Measurements from ENCODE around the gene EPHA5. TPM values are rescaled to one million over a fixed set of nuclear protein-coding genes. Genes with fewer than 3 reads are reported as not detected.
"Not testable (repeated sequence)": the region's sequence is repeated elsewhere in the genome, so short reads cannot be mapped to it uniquely, and the experiment has no call there.

The EPHA5 gene
- total RNA-seq, 1 donor from 2014 or later: not detected

DNA sequence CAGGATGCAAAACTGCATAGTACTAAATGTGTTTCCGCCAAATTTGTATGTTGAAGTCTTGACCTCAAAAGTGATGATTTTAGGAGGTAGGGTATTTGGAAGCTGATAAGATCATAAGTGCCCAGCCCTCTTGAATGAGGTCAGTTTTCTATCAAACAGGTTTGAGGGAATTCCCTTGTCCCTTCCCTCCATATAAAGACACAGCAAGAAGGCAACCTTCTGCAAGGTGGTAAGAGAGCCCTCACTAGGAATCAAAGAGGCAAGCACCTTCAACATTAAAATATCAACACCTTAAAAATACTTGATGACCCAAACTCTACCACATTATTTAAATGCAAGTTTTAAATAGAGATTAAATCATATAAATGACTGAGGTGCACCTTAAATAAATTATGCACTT, 288.6 kb downstream of the EPHA5 start:
- DNase-seq (ENCODE audit: low read depth, low spot score): no peak

DNA sequence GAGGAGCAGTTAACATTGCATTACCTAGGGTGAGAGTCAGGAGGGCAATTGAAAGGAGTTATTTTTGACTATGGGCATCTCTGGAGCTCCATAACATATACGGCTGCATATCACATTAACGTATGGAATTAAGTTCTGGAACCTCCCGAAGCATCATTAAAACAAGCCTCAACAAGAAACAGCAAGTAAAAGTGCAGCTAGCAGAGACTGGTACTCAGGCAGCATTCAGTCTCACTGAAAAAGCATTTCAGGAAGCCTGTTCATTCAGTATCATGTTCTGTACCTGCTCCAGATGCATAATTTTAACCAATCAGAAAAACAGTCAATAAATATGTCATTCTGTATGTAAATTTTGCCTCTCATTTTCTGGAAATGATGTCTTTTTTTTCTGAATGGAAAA, 299.6 kb downstream of the EPHA5 start:
- no peak for DNase-seq (ENCODE audit: low read depth, low spot score)

DNA sequence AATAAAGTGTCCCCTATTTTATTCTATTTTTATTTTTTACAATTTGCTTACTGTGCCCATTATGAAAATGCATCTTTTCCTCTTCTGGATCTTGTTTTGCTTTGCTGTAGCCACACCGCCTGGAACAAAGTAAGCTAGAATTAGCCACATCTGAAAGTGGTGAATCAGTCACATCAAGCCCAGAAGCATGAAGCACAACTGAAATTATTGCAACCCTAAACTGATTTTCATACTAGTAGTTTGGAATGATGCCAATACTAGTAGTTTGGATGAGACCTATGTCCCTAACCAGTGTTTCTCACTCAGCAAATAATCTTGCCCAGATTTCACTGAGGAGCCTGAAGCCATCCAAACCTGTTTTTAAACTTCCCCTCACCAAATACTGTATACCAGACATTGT, 303.0 kb downstream of the EPHA5 start:
- no peak for DNase-seq (ENCODE audit: low read depth, low spot score)

DNA sequence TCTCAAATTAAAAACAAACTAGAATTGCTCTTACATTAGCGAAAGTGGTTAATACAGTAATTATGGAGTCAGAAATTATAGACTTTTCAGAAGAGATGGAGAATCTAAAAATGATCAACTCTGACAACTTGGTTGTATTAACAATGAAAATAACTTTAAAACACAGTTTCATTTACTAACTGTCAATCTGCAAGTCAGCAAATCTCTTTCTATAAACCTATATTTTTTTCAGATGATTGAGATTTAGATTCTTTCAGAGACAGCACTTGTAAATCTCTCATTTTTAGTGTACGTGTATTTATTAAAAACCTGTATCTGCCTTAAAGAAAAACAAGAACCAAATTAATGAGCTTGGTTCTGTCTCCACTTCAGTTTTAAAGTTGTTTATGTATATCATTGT, 311.4 kb downstream of the EPHA5 start:
- DNase-seq (ENCODE audit: low read depth, low spot score): no peak

DNA sequence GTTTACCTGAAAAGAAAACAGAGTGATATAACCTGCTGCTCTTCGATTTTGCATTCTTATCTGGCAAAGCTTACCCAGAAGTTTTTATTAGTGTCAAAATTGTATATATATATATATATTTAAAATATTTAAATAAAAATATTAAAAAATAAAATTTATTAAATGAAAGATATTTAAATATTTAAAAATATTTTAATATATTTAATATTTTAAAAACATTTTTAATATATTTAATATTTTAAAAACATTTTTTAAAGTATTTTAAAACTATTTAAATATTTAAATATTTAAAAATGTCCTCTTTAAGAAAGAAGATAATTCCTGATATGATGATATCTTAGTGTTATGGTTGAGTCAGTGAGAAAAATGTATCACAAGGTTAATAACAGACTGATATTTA, 317.2 kb downstream of the EPHA5 start:
- no peak for DNase-seq (ENCODE audit: low read depth, low spot score)

DNA sequence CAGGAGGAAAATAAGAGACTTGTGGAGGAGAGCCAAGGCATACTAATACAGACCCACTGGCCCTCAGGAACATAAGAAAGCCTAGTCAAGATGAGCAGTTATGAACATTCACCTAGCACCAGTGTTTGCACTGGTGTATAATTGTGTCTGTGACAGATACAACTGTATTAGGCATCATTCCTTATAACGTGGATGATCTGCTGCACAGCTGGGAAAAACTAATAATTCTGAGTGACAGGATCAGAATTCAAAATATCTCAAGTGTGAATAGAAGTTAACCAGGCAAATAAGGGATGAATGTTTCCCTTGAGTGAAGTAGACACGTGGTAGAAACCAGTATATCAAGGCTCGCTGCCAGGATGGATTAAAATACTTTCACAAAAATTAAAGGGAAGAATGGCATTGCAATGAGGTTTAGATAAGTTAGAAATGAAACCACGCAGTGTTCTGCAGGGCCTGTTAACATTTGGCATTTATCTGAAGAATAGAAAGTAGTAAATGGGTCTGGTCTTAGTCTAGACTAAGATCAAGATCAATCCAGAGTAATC, 325.9 kb downstream of the EPHA5 start:
- DNase-seq (ENCODE audit: low read depth, low spot score): no peak

DNA sequence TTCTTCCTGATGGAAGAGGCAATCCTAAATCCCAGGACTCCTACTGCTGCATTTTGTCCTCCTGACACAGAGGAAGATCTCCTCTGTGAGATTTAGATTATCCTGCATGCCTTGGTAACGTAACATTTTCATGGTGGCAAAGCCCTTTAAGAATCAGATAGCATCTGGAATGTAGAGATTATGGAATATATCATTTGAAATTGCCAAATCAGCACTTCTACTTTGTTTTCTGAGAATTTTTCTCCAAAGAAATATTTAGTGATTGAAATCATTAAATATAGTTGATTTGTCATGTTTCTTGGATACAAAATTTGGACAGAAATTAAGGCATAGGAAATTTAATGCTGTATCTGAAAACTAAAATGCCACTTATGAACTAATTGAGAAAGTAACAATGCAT, 326.9 kb downstream of the EPHA5 start:
- no peak for DNase-seq (ENCODE audit: low read depth, low spot score)

DNA sequence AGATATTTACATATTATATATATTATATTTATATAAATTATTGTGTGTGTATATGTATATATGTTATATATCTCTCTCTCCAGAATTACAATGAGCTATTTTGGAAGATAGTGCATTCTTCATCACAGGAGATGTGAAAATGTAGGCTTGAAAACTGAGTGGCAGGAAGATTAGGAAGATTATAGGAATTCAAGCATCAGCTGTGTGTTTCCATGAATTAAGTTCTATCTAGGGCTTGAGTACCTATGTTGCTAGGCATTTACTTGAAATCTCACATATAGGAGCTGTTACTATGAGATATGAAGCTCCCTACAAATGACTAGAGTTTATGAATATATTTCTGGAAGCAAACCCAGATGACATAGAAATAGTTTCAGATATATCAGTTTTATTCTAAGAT, 328.7 kb downstream of the EPHA5 start:
- no peak for DNase-seq (ENCODE audit: low read depth, low spot score)

DNA sequence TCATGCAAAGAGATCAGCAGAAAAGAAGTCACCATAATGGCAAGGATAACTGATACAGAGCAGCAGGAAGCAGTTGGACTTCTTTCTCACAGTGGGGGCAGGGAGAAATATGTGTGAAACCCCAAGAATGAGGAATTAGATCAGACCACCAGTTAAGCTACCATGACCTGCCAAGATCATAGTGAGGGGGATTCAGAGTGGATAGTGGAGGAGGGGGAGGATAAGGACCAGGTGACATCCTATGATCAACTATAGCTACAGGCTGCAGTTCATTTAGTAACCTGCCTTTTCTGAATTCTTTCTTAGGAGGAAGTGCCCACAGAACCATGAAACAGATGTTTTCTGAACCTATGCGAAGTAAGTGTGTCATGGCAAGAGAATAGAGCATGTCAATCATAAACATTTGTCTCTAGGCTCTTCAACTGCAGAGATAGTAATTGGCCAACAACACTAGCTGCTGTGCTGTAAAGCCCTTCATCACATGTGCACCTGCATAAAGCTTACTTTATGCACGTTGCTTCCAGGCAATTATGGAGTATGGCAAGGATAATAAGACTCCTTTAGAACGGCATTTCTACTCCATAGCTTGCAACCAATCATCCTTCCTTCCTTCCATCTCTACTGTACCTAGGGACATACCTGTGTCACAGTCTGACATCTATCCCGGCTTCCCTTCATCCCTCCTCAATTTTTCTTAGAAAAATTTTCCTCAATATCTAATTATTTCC, 329.7 kb downstream of the EPHA5 start:
- no peak for DNase-seq (ENCODE audit: low read depth, low spot score)

DNA sequence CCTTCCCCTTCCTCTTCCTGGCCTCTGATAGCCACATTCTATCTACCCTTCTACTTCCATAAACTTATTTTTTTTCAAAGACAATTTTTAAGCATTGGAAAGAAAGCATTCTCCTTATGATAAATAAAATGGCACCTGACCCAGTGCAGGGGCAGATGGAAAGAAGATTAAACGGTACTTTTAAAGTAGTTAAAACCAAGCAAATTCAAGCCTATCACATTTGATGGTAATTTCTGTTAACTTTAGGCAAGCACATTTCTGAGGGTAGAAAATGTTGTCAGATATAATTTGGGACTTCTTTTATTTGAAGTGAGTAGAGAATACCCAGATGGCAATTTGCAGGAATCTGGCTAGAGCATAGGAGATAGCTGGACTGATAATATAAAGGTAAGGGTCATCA, 332.9 kb downstream of the EPHA5 start:
- no peak for DNase-seq (ENCODE audit: low read depth, low spot score)

DNA sequence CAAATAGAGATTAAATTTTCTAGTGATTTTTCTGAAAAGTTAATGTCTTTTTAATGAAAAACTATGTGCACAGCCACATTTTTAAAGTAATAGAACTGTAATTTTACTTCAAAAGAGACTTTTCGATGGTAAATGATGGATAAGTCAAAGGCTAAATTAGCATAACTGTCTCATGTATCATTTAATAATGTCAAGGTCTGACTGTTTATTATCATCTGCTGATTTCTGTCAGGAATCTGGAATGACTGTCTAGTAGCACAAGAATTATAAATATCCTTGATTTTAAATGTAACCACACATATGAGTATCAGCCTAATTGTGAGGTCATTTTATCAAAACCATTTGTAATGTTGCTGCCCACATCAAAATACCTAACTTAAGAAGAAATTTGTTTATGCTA, 333.8 kb downstream of the EPHA5 start:
- DNase-seq (ENCODE audit: low read depth, low spot score): no peak

DNA sequence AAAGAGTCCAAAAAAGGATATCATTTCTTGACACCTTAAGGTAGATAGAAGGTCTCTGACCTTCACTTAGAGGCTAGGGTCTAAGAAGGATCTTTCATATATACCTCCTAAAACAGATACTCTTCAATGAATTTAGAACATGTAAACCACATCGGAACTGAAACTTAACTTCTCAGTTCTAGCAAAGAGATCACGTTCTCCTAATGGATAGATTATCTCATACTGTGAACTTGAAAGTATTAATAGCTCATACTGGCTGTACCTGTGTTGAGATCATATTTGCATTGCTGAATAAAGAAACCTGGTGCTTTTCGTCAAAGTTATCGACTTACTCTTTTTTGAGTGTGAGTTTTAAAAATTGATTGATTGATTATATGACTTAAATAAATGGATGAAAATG, 353.8 kb downstream of the EPHA5 start:
- no peak for DNase-seq (ENCODE audit: low read depth, low spot score)

DNA sequence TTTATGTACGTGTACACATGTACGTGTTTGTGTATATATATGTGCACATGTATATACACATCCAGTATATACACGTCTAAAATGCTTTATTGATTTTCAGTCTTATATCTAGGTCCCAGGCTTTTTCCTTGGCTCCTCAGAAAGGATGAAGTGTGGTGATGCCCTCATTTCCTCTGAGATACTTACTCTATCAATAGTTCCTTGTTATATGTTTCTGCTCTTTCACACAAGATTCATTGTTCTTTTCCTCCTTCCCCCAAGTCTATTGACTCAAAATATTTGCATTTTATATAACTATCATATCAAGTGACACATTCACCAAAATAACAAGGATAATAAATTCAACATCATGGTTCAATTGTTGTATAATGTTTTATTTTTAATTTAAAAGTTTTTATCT, 359.2 kb downstream of the EPHA5 start:
- no peak for DNase-seq (ENCODE audit: low read depth, low spot score)

DNA sequence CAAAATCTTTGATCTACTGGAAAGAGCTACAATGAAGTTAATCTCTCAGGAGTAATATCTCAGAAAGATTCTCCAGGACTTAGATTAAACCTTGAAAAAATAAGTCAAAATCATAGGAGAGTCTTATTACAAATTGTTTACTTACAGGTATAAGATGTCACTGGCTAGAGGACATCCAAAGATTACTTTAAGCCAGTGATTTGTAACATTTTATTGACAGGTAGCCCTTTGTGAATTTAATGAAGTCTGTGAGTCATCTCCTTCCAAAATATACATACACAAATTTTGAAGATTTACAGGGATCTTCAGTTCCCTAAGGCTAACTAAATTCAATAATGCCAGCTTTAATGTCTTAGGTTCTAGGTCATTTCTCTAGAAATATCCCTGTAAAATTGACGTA, 359.7 kb downstream of the EPHA5 start:
- DNase-seq (ENCODE audit: low read depth, low spot score): no peak

DNA sequence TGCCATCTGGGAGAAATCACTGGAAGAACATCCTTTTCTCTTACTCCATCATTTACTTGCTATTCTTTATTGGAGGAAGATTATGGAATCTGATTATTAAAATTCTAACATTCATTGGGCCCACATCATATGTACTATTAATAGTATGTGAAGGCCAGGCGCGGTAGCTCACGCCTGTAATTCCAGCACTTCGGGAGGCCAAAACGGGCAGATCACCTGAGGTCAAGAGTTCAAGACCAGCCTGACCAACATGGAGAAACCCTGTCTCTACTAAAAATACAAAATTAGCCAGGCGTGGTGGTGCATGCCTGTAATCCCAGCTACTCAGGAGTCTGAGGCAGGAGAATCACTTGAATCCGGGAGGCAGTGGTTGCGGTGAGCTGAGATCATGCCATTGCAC, 361.7 kb downstream of the EPHA5 start:
- not testable (repeated sequence) for DNase-seq (ENCODE audit: low read depth, low spot score)

DNA sequence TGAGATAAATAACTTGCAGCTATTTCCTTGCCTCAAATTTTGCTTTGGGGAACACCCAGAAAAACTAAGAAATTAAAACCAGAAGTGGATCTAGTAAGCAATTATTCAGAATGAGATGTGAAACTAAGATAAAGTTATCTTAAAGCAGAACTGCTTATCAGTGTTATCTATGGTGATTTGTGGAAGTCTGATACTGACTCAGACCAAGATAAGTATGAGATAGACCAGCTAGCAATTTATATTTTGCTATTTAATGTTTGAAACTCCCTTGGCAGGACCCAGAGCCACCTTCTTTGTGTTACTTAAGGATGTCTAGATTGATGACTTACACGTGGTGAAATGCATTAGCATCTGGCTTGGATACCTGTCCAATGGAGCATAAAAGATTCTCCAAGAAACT, 368.1 kb downstream of the EPHA5 start:
- no peak for DNase-seq (ENCODE audit: low read depth, low spot score)

DNA sequence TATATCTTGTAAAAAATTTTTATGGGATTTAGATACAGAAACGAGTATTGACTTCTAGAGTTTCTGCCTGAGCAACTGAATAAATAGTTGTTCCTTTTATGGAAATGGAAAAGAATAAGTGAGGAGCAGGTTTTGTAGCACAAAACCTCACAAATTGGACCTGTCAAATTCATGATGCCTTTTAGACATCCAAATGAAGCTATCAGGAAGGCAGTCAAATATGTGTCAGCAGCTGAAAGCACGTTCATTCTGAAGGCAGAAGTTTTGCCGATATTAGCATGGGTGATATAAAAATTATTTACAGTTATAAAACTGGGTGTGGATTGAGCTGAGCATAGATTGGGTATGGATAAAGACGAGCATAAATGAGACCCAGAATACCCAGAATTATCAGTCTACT, 374.0 kb downstream of the EPHA5 start:
- DNase-seq (ENCODE audit: low read depth, low spot score): no peak

DNA sequence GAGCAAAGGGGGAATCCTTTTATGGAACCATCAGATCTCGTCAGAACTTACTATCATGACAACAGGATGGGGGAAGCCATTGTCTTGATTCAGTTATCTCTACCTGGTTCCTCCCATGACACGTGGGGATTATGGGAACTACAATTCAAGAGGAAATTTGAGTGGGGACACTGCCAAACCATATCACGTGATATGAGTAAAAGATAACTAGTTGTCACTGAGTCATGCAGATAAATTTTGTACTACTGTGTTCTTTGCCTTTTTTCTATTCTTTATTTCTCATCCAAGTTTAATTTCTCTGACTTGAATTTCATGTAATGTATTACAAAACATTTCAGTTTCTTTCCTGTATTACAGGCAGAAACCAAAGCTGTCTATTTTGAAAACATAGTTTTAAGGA, 383.2 kb downstream of the EPHA5 start:
- no peak for DNase-seq (ENCODE audit: low read depth, low spot score)
